Stimulated activated CD4-positive, alpha-beta T cell treated with anti-CD3 and anti-CD28 coated beads, Interleukin-12 subunit alpha, Interleukin-12 subunit beta, amount 100 ng/mL, for 4 hours (primary cell): ENCODE results near the gene IKZF3.
"Not testable (repeated sequence)": the region's sequence is repeated elsewhere in the genome, so short reads cannot be mapped to it uniquely, and the experiment has no call there.

Experiments used
- DNase-seq: peaks from one replicate; pipeline ENCODE4 v3.0.0-alpha.2; 2020

The IKZF3 gene

GRCh38 chr17:39754161-39754957 lies 109.8 kb downstream of the IKZF3 start:
- DNase-seq, result peak; percentile 89

- peak; percentile 63 for DNase-seq
Observed at GRCh38 chr17:39753514-39754160, 110.5 kb downstream of the IKZF3 start.

- no peak for DNase-seq
Observed at GRCh38 chr17:39752241-39752881, 111.8 kb downstream of the IKZF3 start.

- no peak for DNase-seq
Observed at GRCh38 chr17:39751637-39752036, 112.5 kb downstream of the IKZF3 start.

GRCh38 chr17:39751016-39751543 lies 113.0 kb downstream of the IKZF3 start:
- no peak for DNase-seq

- no peak for DNase-seq
Observed at GRCh38 chr17:39750131-39751015, 113.7 kb downstream of the IKZF3 start.

GRCh38 chr17:39748444-39749034 lies 115.6 kb downstream of the IKZF3 start:
- DNase-seq, result not testable (repeated sequence)

GRCh38 chr17:39747745-39748144 lies 116.4 kb downstream of the IKZF3 start:
- no peak for DNase-seq

- DNase-seq, result no peak
Observed at GRCh38 chr17:39746145-39746461, 118.0 kb downstream of the IKZF3 start.

GRCh38 chr17:39745335-39746144 lies 118.6 kb downstream of the IKZF3 start:
- DNase-seq, result no peak

- no peak for DNase-seq
Observed at GRCh38 chr17:39744836-39745215, 119.3 kb downstream of the IKZF3 start.

GRCh38 chr17:39744075-39744835 lies 119.9 kb downstream of the IKZF3 start:
- no peak for DNase-seq

- no peak for DNase-seq
Observed at GRCh38 chr17:39742856-39743436, 121.2 kb downstream of the IKZF3 start.

- no peak for DNase-seq
Observed at GRCh38 chr17:39742126-39742855, 121.8 kb downstream of the IKZF3 start.

GRCh38 chr17:39740357-39741111 lies 123.6 kb downstream of the IKZF3 start:
- no peak for DNase-seq

GRCh38 chr17:39739885-39740356 lies 124.2 kb downstream of the IKZF3 start:
- DNase-seq, result no peak

GRCh38 chr17:39738983-39739884 lies 124.9 kb downstream of the IKZF3 start:
- DNase-seq, result no peak

- DNase-seq, result no peak
Observed at GRCh38 chr17:39738568-39738901, 125.6 kb downstream of the IKZF3 start.
